ENCODE data around the gene DGCR2.
"Not testable (repeated sequence)": the region's sequence is repeated elsewhere in the genome, so short reads cannot be mapped to it uniquely, and the experiment has no call there.

GRCh38 chr22:19084126-19084525 is 38.1 kb downstream of the DGCR2 start:
- not testable (repeated sequence) for TF ChIP-seq POLR2A (IDR thresholded peaks at IDR 0.05; ENCODE audit: borderline replicate concordance, extremely low read depth, insufficient read depth, insufficient read length); CTCF (IDR thresholded peaks at IDR 0.05 in 2 of 3, conservative IDR thresholded peaks at IDR 0.05 in 1 of 3; ENCODE audit: borderline replicate concordance in 1 of 3, insufficient read depth in 1 of 3, low read depth in 2 of 3, low read length in 2 of 3); CEBPB (IDR thresholded peaks at IDR 0.05; ENCODE audit: low read depth); REST (IDR thresholded peaks at IDR 0.05; ENCODE audit: low read depth); MAX (IDR thresholded peaks at IDR 0.05); FOSL1 (IDR thresholded peaks at IDR 0.05; ENCODE audit: low read depth); POLR2AphosphoS5 (IDR thresholded peaks at IDR 0.05; ENCODE audit: low read depth, low read length); EGR1 (IDR thresholded peaks at IDR 0.05; ENCODE audit: low read depth); EZH2 (IDR thresholded peaks at IDR 0.05); TCF7L2 (IDR thresholded peaks at IDR 0.05; ENCODE audit: borderline replicate concordance, extremely low read depth, insufficient read depth, insufficient read length); SRF (IDR thresholded peaks at IDR 0.05; ENCODE audit: low read depth); ELF1 (IDR thresholded peaks at IDR 0.05; ENCODE audit: borderline replicate concordance, low read depth); EZH2phosphoT487 (IDR thresholded peaks at IDR 0.05; ENCODE audit: borderline replicate concordance)
